Astrocyte (in vitro differentiated cells and primary cell): ENCODE results near the gene MYMK. TPM values are rescaled to one million over a fixed set of nuclear protein-coding genes. Genes with fewer than 3 reads are reported as not detected.

ENCODE experiments used
- DNase-seq: peaks from one replicate; pipeline ENCODE4 v3.0.0-alpha.2; 2010; ENCODE audit warnings: low read depth
- FAIRE-seq: peaks from 2 replicates; lab custom pipeline; 2011; peaks lifted over from hg19 to GRCh38; lab: Jason Lieb, UNC
- H2AFZ ChIP-seq: 2 replicates; pipeline ENCODE4 v1.6.0; 2012; ENCODE audit warnings: low read depth, low read length, inconsistent platforms
- H3K27ac ChIP-seq: 2 replicates; pipeline ENCODE4 v1.5.1; 2011; ENCODE audit warnings: low read depth, low read length, inconsistent platforms
- H3K27me3 ChIP-seq: 2 replicates; pipeline ENCODE4 v1.6.0; 2011; ENCODE audit warnings: low read length, inconsistent platforms; ENCODE audit not compliant: insufficient read depth
- H3K36me3 ChIP-seq: 2 replicates; pipeline ENCODE4 v1.5.1; 2011; ENCODE audit warnings: low read length, inconsistent platforms; ENCODE audit not compliant: insufficient read depth
- H3K4me1 ChIP-seq: 2 replicates; pipeline ENCODE4 v1.5.1; 2011; ENCODE audit warnings: low read length, inconsistent platforms; ENCODE audit not compliant: insufficient read depth
- H3K4me2 ChIP-seq: 2 replicates; pipeline ENCODE4 v1.6.0; 2012; ENCODE audit warnings: low read length, inconsistent platforms
- H3K4me3 ChIP-seq: 2 replicates; pipeline ENCODE4 v1.5.1; 2011; ENCODE audit warnings: low read depth, mild to moderate bottlenecking, low read length, inconsistent platforms; ENCODE audit not compliant: insufficient read depth
- H3K79me2 ChIP-seq: 2 replicates; pipeline ENCODE4 v1.6.0; 2012; ENCODE audit warnings: mild to moderate bottlenecking, low read length, inconsistent platforms; ENCODE audit not compliant: insufficient read depth
- H3K9ac ChIP-seq: 2 replicates; pipeline ENCODE4 v1.6.0; 2012; ENCODE audit warnings: mild to moderate bottlenecking, low read length, inconsistent platforms
- H3K9me3 ChIP-seq: 2 replicates; pipeline ENCODE4 v1.5.1; 2012; ENCODE audit warnings: low read depth, mild to moderate bottlenecking, low read length, inconsistent platforms; ENCODE audit not compliant: insufficient read depth
- H4K20me1 ChIP-seq: 2 replicates; pipeline ENCODE4 v1.6.0; 2012; ENCODE audit warnings: low read length, inconsistent platforms; ENCODE audit not compliant: insufficient read depth
- H3K27ac Mint-ChIP-seq: one replicate; pipeline ENCODE4 v1.8.0; 2021; ENCODE audit warnings: mild to moderate bottlenecking, mixed read lengths; ENCODE audit not compliant: unreplicated experiment
- H3K27me3 Mint-ChIP-seq: one replicate; pipeline ENCODE4 v1.8.0; 2021; ENCODE audit warnings: low read depth, mixed read lengths; ENCODE audit not compliant: unreplicated experiment
- H3K36me3 Mint-ChIP-seq: one replicate; pipeline ENCODE4 v1.8.0; 2021; ENCODE audit warnings: low read depth, mixed read lengths; ENCODE audit not compliant: unreplicated experiment
- H3K4me1 Mint-ChIP-seq: one replicate; pipeline ENCODE4 v1.8.0; 2021; ENCODE audit warnings: low read depth, mixed read lengths; ENCODE audit not compliant: unreplicated experiment
- H3K4me3 Mint-ChIP-seq: one replicate; pipeline ENCODE4 v1.8.0; 2021; ENCODE audit warnings: mild to moderate bottlenecking, moderate library complexity, mixed read lengths; ENCODE audit not compliant: unreplicated experiment
- H3K9me3 Mint-ChIP-seq: one replicate; pipeline ENCODE4 v1.8.0; 2021; ENCODE audit warnings: mild to moderate bottlenecking, mixed read lengths; ENCODE audit not compliant: unreplicated experiment
- CTCF ChIP-seq: IDR thresholded peaks from 2 replicates; pipeline ENCODE4 v1.5.1; 2011; ENCODE audit warnings: low read depth, mild to moderate bottlenecking, inconsistent platforms, low read length, moderate library complexity; ENCODE audit not compliant: insufficient read depth
- EZH2 ChIP-seq: IDR thresholded peaks from 2 replicates; pipeline ENCODE4 v1.6.1; 2012; ENCODE audit warnings: mild to moderate bottlenecking, low read length, inconsistent platforms; ENCODE audit not compliant: insufficient read depth
- total RNA-seq: library from RNA; stranded (reverse); gene quantifications from 2 replicates; pipeline ENCODE4 v1.2.1, GENCODE V29; 2021

The MYMK gene
- total RNA-seq, 1 donor from 2014 or later, result not detected

DNA sequence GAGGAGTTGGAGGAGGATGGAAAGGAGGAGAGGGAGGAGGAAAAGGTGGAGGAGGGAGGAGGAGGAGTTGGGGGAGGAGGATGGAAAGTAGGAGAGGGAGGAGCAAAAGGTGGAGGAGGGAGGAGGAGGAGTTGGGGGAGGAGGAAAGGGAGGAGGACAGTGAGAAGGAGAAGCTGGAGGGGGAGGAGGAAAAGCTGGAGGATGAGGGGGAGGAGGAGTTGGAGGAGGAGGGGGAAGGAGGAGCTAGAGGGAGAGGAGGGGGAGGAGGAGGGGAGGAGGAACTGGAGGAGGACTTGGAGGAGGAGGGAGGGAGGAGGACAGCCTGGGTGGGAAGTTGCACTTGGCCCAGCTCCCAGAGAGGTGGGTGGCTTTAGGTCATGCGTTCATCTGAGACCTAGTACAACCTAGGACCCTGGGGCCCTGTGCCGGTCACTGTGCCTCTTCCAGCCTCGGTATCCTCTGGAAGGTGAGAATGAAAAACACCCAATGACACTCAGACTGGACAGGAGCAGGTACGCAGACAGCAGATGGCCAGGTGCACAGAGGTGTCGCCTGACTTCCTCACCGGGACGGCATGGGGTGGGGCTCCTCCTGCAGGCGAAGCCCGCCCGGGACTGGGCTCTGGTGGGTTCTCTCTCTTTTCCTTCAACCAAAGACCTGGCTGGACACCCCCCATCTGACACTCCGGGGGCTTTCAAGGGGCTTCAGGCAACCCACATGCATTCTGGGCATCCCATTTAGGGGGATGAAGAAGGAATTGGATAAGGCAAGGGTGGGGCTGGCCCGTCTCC lies 33.7 kb downstream of the MYMK start:
- no peak for FAIRE-seq
- Mint-ChIP-seq H3K27ac (no peak overlapping the region), H3K4me3 (no peak overlapping the region)

DNA sequence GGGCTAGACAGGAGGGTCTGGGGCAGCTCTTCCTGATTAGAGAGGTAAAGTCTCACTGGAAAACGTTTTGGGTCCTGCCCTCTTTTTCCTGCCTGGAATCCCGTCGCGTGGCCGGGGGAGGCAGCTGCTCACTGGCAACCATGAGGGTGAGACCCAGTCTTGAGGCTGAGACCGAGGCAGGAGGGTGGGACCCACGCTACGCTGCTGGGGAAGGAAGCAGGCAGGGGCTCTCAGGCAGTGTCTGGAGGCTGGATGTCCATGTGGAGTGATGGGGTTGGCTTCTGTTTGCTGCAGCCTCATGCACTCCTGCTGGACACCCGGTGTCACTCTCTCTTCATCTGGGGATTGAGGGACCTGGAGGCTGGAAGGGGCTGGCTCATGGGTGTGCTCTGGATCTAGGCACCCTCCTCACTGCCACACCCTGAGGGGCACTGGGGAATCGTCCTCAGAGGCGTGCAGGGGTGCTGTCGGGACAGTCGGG lies 34.5 kb downstream of the MYMK start:
- Histone ChIP-seq H3K79me2 (no peaks in the 10 kb centered on the region), H3K27ac (no peak overlapping the region), H2AFZ (no peak overlapping the region), H3K9me3 (no peaks in the 10 kb centered on the region), H3K36me3 (no peaks in the 10 kb centered on the region), H3K4me3 (no peak overlapping the region), H4K20me1 (no peaks in the 10 kb centered on the region), H3K4me1 (peaks cover 6% of the 10 kb centered on the region), H3K27me3 (no peaks in the 10 kb centered on the region), H3K4me2 (no peak overlapping the region), H3K9ac (no peak overlapping the region)
- TF ChIP-seq EZH2 (no peak), CTCF (no peak)
- Mint-ChIP-seq H3K4me3 (no peak overlapping the region), H3K27me3 (peaks cover 8% of the 10 kb centered on the region), H3K27ac (no peak overlapping the region), H3K4me1 (peaks cover 10% of the 10 kb centered on the region), H3K9me3 (peaks cover 2% of the 10 kb centered on the region), H3K36me3 (no peaks in the 10 kb centered on the region)
- FAIRE-seq (no peak), DNase-seq (no peak)

More for the DNA sequence above, 33.7 kb downstream of the MYMK start:
- H3K27me3 Mint-ChIP-seq, result peaks cover 8% of the 10 kb centered on the region
- no peak overlapping the region for H3K4me2 ChIP-seq
- H3K4me1 ChIP-seq, result peaks cover 6% of the 10 kb centered on the region
- H3K27me3 ChIP-seq, result peaks cover 3% of the 10 kb centered on the region
- no peaks in the 10 kb centered on the region for H3K79me2 ChIP-seq
- H3K36me3 ChIP-seq, result no peaks in the 10 kb centered on the region
- DNase-seq, result no peak
- no peaks in the 10 kb centered on the region for H3K9me3 ChIP-seq
- no peak for TF ChIP-seq CTCF
- TF ChIP-seq EZH2, result no peak
- H3K4me3 ChIP-seq, result no peak overlapping the region
- H3K36me3 Mint-ChIP-seq, result no peaks in the 10 kb centered on the region
- H3K4me1 Mint-ChIP-seq, result peaks cover 10% of the 10 kb centered on the region
- peaks cover 2% of the 10 kb centered on the region for H3K9me3 Mint-ChIP-seq
- H4K20me1 ChIP-seq, result no peaks in the 10 kb centered on the region
- H3K9ac ChIP-seq, result no peak overlapping the region
- H3K27ac ChIP-seq, result no peak overlapping the region
- no peak overlapping the region for H2AFZ ChIP-seq
